Measurements from ENCODE around the gene TMEM108. TPM values are rescaled to one million over a fixed set of nuclear protein-coding genes. Genes with fewer than 3 reads are reported as not detected.

The TMEM108 gene
- polyA plus RNA-seq, 1 donor (not counting 4 experiments of a cell fraction or from before 2014, with no cell fraction given): not detected

GRCh38 chr3:133113927-133114597 is 75.9 kb downstream of the TMEM108 start:
- no peaks in the 10 kb centered on the region for H3K9me3 ChIP-seq (ENCODE audit: control insufficient read depth, low read depth, low read length)
- no peak for TF ChIP-seq EZH2 (IDR thresholded peaks at IDR 0.05; ENCODE audit: low read length)
- TF ChIP-seq, protein P1, sequence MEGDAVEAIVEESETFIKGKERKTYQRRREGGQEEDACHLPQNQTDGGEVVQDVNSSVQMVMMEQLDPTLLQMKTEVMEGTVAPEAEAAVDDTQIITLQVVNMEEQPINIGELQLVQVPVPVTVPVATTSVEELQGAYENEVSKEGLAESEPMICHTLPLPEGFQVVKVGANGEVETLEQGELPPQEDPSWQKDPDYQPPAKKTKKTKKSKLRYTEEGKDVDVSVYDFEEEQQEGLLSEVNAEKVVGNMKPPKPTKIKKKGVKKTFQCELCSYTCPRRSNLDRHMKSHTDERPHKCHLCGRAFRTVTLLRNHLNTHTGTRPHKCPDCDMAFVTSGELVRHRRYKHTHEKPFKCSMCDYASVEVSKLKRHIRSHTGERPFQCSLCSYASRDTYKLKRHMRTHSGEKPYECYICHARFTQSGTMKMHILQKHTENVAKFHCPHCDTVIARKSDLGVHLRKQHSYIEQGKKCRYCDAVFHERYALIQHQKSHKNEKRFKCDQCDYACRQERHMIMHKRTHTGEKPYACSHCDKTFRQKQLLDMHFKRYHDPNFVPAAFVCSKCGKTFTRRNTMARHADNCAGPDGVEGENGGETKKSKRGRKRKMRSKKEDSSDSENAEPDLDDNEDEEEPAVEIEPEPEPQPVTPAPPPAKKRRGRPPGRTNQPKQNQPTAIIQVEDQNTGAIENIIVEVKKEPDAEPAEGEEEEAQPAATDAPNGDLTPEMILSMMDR (optimal IDR thresholded peaks at IDR 0.05 in 1 of 3, IDR thresholded peaks at IDR 0.05 in 1 of 3, conservative IDR thresholded peaks at IDR 0.05 in 1 of 3; ENCODE audit: extremely low read depth in 1 of 3, insufficient read depth in 2 of 3, low read length in 3 of 3): no peak
- H2AFZ ChIP-seq (ENCODE audit: control insufficient read depth, low read length): no peak overlapping the region
- no peaks in the 10 kb centered on the region for H3K36me3 ChIP-seq (ENCODE audit: control insufficient read depth in 2 of 2, extremely low read depth in 1 of 2, insufficient read depth in 2 of 2, low read length in 2 of 2)
- no peaks in the 10 kb centered on the region for H3K79me2 ChIP-seq (ENCODE audit: control insufficient read depth, insufficient read depth, low read length)
- H3K4me1 ChIP-seq (ENCODE audit: control insufficient read depth, extremely low read depth, insufficient read depth, low read length): no peaks in the 10 kb centered on the region
- H4K20me1 ChIP-seq (ENCODE audit: control insufficient read depth, extremely low read depth, insufficient read depth, low read length): no peaks in the 10 kb centered on the region
- no peak overlapping the region for H3K4me3 ChIP-seq (ENCODE audit: control insufficient read depth in 2 of 3, extremely low read depth in 1 of 3, insufficient read depth in 2 of 3, low read depth in 1 of 3, low read length in 3 of 3)
- H3K27ac ChIP-seq (ENCODE audit: control insufficient read depth, insufficient read depth, low read length): no peak overlapping the region
- dilution Hi-C loops (cut with MboI; ENCODE audit: extremely low pct_ligation_motif_present, low sequenced_read_pairs): no loop called here
- DNase-seq (ENCODE audit: low read depth, low spot score): no peak
- no peaks in the 10 kb centered on the region for H3K27me3 ChIP-seq (ENCODE audit: control insufficient read depth, extremely low read depth, insufficient read depth, low read length)
- no peak overlapping the region for H3K4me2 ChIP-seq (ENCODE audit: control insufficient read depth, extremely low read depth, insufficient read depth, low read depth, low read length)
- H3K9ac ChIP-seq (ENCODE audit: control insufficient read depth, extremely low read depth, insufficient read depth, low read length): no peak overlapping the region
- FAIRE-seq: no peak
- no peaks in the 10 kb centered on the region for H3K9me1 ChIP-seq (ENCODE audit: control insufficient read depth, extremely low read depth, insufficient read depth, low read length)

GRCh38 chr3:133115176-133115575 is 77.0 kb downstream of the TMEM108 start:
- DNase-seq (ENCODE audit: low read depth, low spot score): no peak
- Histone ChIP-seq H3K9ac (ENCODE audit: control insufficient read depth, extremely low read depth, insufficient read depth, low read length) (no peak overlapping the region), H3K4me3 (ENCODE audit: control insufficient read depth in 2 of 3, extremely low read depth in 1 of 3, insufficient read depth in 2 of 3, low read depth in 1 of 3, low read length in 3 of 3) (no peak overlapping the region), H3K27ac (ENCODE audit: control insufficient read depth, insufficient read depth, low read length) (no peak overlapping the region), H3K4me1 (ENCODE audit: control insufficient read depth, extremely low read depth, insufficient read depth, low read length) (no peaks in the 10 kb centered on the region), H3K36me3 (ENCODE audit: control insufficient read depth in 2 of 2, extremely low read depth in 1 of 2, insufficient read depth in 2 of 2, low read length in 2 of 2) (no peaks in the 10 kb centered on the region), H3K9me3 (ENCODE audit: control insufficient read depth, low read depth, low read length) (no peaks in the 10 kb centered on the region), H3K9me1 (ENCODE audit: control insufficient read depth, extremely low read depth, insufficient read depth, low read length) (no peaks in the 10 kb centered on the region), H3K4me2 (ENCODE audit: control insufficient read depth, extremely low read depth, insufficient read depth, low read depth, low read length) (no peak overlapping the region), H4K20me1 (ENCODE audit: control insufficient read depth, extremely low read depth, insufficient read depth, low read length) (no peaks in the 10 kb centered on the region), H3K79me2 (ENCODE audit: control insufficient read depth, insufficient read depth, low read length) (no peaks in the 10 kb centered on the region), H3K27me3 (ENCODE audit: control insufficient read depth, extremely low read depth, insufficient read depth, low read length) (no peaks in the 10 kb centered on the region), H2AFZ (ENCODE audit: control insufficient read depth, low read length) (no peak overlapping the region)
- FAIRE-seq: no peak
- TF ChIP-seq EZH2 (IDR thresholded peaks at IDR 0.05; ENCODE audit: low read length): no peak
- TF ChIP-seq, protein P1 (optimal IDR thresholded peaks at IDR 0.05 in 1 of 3, IDR thresholded peaks at IDR 0.05 in 1 of 3, conservative IDR thresholded peaks at IDR 0.05 in 1 of 3; ENCODE audit: extremely low read depth in 1 of 3, insufficient read depth in 2 of 3, low read length in 3 of 3): no peak
- dilution Hi-C loops (cut with MboI; ENCODE audit: extremely low pct_ligation_motif_present, low sequenced_read_pairs): no loop called here

Data from keratinocyte (primary cell).